Osteocyte (in vitro differentiated cells): Measurements from ENCODE around the gene ZDHHC13. TPM values are rescaled to one million over a fixed set of nuclear protein-coding genes. Genes with fewer than 3 reads are reported as not detected.

Experiments
- DNase-seq: peaks from one replicate; pipeline ENCODE4 v3.0.0; 2021; ENCODE audit warnings: mixed read lengths; ENCODE audit not compliant: unreplicated experiment; ENCODE audit errors: extremely low spot score
- H3K27ac Mint-ChIP-seq: one replicate; pipeline ENCODE4 v1.8.0; 2021; ENCODE audit warnings: mild to moderate bottlenecking, mixed read lengths; ENCODE audit not compliant: unreplicated experiment
- H3K27me3 Mint-ChIP-seq: one replicate; pipeline ENCODE4 v1.8.0; 2021; ENCODE audit warnings: mixed read lengths; ENCODE audit not compliant: unreplicated experiment
- H3K36me3 Mint-ChIP-seq: one replicate; pipeline ENCODE4 v1.8.0; 2021; ENCODE audit warnings: mixed read lengths; ENCODE audit not compliant: unreplicated experiment
- H3K4me1 Mint-ChIP-seq: one replicate; pipeline ENCODE4 v1.8.0; 2021; ENCODE audit warnings: mixed read lengths; ENCODE audit not compliant: unreplicated experiment
- H3K4me3 Mint-ChIP-seq: one replicate; pipeline ENCODE4 v1.8.0; 2021; ENCODE audit warnings: mild to moderate bottlenecking, moderate library complexity, mixed read lengths; ENCODE audit not compliant: unreplicated experiment
- H3K9me3 Mint-ChIP-seq: one replicate; pipeline ENCODE4 v1.8.0; 2021; ENCODE audit warnings: mixed read lengths; ENCODE audit not compliant: unreplicated experiment
- total RNA-seq: library from RNA; stranded (reverse); gene quantifications from 2 replicates; pipeline ENCODE4 v1.2.1, GENCODE V29; 2021
- TF ChIP-seq, protein P1 (sequence below): fragments of 200-600 bp; sonication (generic); IDR thresholded peaks from 2 replicates; pipeline ENCODE4 v1.5.0; 2021; ENCODE audit warnings: antibody characterized with exemption, mild to moderate bottlenecking, moderate library complexity

ZDHHC13 gene
- total RNA-seq, 1 donor from 2014 or later, result 11.6 TPM

DNA sequence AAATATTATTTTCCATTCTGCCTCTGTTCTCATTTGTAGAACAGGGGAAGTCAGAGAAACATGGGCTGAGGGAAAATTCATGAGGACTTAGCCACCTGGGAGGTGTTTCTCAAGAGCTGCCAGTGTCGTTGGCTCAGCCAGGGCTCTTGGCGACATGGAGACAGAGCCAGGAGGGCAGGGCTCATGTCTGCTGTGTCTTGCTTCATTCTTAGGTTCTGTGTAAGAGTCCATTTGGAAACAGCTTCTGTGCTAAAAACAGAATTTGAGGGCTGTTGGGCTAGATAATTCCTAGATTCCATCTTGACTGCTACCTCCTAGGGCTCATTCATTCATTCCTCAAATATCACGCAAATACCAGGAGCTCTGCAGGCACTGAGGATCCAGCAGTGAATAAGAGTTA is 41.3 kb upstream of the ZDHHC13 start:
- TF ChIP-seq, protein P1, sequence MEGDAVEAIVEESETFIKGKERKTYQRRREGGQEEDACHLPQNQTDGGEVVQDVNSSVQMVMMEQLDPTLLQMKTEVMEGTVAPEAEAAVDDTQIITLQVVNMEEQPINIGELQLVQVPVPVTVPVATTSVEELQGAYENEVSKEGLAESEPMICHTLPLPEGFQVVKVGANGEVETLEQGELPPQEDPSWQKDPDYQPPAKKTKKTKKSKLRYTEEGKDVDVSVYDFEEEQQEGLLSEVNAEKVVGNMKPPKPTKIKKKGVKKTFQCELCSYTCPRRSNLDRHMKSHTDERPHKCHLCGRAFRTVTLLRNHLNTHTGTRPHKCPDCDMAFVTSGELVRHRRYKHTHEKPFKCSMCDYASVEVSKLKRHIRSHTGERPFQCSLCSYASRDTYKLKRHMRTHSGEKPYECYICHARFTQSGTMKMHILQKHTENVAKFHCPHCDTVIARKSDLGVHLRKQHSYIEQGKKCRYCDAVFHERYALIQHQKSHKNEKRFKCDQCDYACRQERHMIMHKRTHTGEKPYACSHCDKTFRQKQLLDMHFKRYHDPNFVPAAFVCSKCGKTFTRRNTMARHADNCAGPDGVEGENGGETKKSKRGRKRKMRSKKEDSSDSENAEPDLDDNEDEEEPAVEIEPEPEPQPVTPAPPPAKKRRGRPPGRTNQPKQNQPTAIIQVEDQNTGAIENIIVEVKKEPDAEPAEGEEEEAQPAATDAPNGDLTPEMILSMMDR, result no peak
- Mint-ChIP-seq H3K36me3 (no peaks in the 10 kb centered on the region), H3K27ac (no peak overlapping the region), H3K27me3 (peaks cover 32% of the 10 kb centered on the region), H3K4me1 (peaks cover 3% of the 10 kb centered on the region), H3K9me3 (no peaks in the 10 kb centered on the region), H3K4me3 (no peak overlapping the region)
- DNase-seq, result no peak

DNA sequence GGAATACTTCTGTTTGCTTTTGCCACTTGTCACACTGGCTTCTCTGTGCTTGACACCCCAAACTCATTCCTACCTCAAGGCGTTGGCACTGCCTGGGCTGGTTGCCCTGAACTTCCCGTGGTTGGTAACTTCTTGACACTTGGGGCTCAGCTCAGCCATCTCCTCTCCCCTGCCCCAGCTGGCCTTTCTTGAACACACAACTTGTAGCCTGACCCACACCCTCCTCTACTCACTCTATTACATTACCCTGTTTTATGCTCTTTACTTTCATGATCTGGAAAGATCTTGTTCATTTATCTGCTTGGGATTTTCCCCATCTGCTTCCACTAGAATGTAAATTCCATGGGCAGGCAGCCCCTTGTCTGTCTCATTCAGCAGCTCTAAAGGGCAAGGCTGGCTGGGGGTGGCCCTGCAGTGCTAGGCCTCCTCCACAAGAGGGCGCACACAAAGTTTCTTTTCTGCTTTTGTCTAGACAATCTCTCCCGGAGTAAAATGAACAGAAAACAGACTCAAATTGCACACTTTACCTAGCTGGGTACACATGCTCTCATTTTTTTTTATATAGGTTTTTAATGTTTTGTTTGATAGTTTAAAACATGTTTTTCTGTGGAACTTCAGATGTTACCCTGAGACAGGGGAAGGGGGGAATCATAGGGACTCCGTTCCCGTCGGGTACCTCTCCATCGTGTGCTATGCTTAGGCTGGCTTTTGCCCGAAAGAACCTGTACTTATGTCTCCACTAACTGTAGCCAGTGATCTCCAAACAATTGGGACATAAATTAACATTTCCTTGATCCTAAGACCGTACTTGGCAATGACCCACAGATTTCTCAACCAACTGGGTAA is 40.0 kb upstream of the ZDHHC13 start:
- no peaks in the 10 kb centered on the region for H3K9me3 Mint-ChIP-seq
- no peak overlapping the region for H3K4me3 Mint-ChIP-seq
- TF ChIP-seq, protein P1, result peak; percentile 97
- no peaks in the 10 kb centered on the region for H3K4me1 Mint-ChIP-seq
- H3K27me3 Mint-ChIP-seq, result peaks cover 41% of the 10 kb centered on the region
- peak; percentile 89 for DNase-seq
- H3K27ac Mint-ChIP-seq, result no peak overlapping the region
- H3K36me3 Mint-ChIP-seq, result no peaks in the 10 kb centered on the region

DNA sequence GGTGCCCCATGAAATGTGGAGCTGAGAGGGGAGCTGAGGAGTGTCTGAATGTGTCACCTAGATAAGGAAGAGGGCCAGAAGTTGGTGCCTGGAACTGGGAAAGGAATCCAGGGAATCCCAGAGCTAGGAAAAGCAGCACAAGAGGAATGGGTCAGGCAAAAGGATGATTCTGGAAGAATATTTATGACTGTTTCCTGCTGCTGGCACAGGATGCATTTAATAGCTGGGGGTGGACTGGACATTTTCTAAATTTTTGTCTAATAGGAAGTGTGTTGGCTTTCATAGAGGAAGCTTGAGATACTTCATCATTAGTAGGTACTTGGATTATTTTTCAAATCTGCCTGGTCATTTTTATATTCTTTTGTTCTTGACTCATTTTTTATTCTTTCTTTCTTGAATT is 39.0 kb upstream of the ZDHHC13 start:
- DNase-seq, result no peak
- peaks cover 46% of the 10 kb centered on the region for H3K27me3 Mint-ChIP-seq
- H3K4me1 Mint-ChIP-seq, result no peaks in the 10 kb centered on the region
- no peaks in the 10 kb centered on the region for H3K9me3 Mint-ChIP-seq
- TF ChIP-seq, protein P1, result no peak
- no peak overlapping the region for H3K27ac Mint-ChIP-seq
- no peaks in the 10 kb centered on the region for H3K36me3 Mint-ChIP-seq
- H3K4me3 Mint-ChIP-seq, result no peak overlapping the region

DNA sequence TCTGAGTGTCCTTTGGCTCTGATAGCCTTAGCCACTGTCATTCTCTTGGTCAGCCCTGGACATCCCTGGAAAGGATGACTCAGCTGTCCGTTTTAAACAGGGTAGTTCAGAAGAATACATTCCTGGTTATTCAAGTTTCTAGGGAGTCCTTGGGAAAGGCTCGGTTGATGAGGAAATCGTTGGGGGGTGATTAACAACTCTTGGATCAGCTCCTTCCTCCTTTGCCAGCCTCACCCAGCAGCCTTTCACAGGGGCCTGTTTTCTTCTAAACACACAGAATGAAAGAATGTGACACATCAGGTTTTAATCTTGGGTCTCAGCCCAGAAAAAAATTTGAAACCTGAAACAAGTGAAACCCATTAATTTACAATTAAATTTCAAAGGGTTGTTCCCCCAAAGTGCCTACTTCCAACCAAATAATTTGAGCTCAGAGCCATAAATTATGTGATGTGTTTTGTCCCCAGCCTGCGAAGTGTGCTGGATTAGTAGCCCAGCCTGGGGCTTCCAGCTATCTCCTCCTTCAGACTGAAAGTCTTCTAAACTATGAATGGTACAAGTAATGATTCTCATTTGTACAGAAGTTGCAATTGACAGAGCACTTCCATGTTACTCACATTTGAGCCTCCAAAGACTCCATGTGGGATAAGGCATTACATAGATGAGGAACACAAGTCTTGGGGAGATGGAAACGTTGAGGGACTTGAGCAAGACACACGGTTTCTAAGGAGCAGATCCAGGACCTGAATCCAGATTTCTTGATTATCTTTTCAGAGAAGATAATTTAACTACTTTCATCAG is 37.1 kb upstream of the ZDHHC13 start:
- no peaks in the 10 kb centered on the region for H3K4me1 Mint-ChIP-seq
- DNase-seq, result no peak
- H3K27ac Mint-ChIP-seq, result no peak overlapping the region
- H3K4me3 Mint-ChIP-seq, result no peak overlapping the region
- H3K27me3 Mint-ChIP-seq, result peaks cover 46% of the 10 kb centered on the region
- H3K36me3 Mint-ChIP-seq, result no peaks in the 10 kb centered on the region
- no peaks in the 10 kb centered on the region for H3K9me3 Mint-ChIP-seq
- TF ChIP-seq, protein P1, result no peak

DNA sequence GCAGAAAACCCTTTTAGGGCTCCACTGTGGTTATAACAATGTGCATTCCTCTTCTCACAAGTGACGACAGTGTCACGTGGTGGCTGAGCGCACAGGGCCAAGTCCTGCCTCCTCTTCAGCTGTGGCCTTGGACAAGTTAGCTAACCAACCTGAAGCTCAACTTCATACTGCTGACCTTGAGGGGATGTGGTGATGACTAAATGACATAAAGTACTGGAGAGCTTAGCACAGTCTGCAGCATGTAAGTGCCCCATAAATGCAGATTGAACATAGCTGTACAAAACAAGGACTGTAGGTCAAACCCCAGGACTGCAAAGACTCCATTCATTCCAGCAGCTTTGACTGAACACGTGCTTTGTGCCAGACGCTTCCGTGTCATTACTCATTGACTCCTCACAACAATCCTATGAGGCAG is 36.4 kb upstream of the ZDHHC13 start:
- Mint-ChIP-seq H3K27me3 (peaks cover 46% of the 10 kb centered on the region), H3K4me1 (no peaks in the 10 kb centered on the region), H3K9me3 (no peaks in the 10 kb centered on the region), H3K36me3 (no peaks in the 10 kb centered on the region), H3K27ac (no peak overlapping the region), H3K4me3 (no peak overlapping the region)
- DNase-seq, result no peak
- TF ChIP-seq, protein P1, result no peak
